Fibroblast of skin of left quadriceps (primary cell): ENCODE results near the gene GLI3.

ENCODE experiments used
- DNase-seq, 2 experiments: peaks; one replicate each; pipeline ENCODE4 v3.0.0-alpha.2; 2013; ENCODE audit warnings: low read depth in 2 of 2

Gene GLI3

DNA sequence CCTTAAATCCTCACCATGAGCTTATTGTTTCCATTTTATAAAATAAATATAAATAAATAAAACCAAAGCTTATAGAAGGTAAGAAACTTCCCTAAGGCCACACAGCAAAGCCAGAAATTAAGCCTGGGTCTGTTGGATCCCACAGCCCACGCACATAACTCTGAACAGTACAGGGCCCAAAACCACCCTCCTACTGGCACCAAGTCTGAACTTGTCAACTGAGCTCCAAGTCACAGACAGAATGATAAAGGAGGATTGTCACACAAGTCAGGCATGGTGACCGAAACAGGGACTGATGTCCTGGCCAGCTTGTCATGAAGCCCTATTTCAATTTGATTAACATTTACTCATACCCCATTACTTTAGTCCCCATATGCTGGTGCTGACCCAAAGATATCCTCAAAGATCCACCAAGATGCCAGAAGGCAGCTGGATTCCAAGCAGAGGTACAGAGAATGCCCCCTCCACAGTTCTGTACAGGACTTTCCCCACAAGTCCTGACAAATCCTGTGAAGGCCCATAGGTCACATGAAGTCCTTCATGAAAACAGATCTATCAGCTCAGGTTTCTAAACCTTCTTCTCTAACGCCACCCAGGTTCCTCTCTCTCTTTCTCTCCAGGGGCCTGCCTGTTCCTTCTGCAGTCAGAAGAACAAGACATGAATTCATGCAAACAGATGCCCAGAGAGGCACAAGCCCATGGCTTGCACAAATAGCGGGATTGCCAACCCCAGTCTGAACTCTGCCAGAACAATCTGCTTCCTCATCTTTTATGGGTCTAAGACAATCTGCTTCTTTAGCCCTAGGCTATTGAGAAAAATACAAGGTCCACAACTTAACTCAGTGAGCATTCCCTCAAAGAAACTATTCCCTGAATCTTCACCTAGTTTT, 60.9 kb downstream of the GLI3 start:
- DNase-seq: no peak

DNA sequence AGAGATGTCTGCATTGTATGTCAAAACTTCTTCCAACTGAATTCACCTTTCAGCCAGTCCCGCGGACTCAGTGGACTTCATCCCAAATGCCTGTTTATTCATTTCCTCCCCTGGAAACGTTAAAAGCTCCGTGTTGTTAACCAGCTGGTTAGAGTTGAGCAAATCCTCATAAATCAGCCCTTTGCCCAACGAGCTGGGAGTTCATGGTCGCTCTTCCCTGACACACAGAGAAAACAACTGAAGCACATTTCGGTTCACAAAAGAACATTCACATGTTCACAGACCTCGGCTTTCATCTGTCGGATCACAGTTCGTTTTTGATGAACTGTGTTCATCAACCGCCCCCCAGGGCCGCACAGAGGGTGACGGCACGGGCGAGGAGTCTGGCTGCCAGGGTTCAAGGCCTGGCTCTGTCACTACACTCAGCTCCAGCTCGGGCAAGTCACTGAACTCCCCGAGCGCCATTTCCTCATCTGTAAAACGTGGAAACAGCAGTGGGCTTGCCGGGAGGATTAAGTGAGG, 62.6 kb downstream of the GLI3 start:
- DNase-seq: no peak

GRCh38 chr7:42170724-42171123, 66.3 kb downstream of the GLI3 start:
- DNase-seq: no peak

DNA sequence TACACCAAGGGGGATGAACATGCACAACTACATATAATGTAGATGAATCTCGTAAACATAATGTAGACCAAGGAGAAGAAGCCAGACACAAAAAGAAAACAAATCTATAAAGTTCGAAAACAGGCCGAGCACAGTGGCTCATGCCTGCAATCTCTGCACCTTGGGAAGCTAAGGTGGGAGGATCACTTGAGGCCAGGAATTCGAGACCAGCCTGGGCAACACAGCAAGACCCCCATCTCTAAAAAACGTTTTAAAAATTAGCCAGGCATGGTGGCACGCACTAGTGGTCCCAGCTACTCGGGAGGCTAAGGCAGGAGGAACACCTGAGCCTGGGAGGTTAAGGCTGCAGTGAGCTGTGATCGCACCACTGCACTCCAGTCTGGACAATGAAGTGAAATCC, 68.5 kb downstream of the GLI3 start:
- no peak for DNase-seq

- DNase-seq: no peak
Observed at GRCh38 chr7:42167631-42168236, 69.3 kb downstream of the GLI3 start.

DNA sequence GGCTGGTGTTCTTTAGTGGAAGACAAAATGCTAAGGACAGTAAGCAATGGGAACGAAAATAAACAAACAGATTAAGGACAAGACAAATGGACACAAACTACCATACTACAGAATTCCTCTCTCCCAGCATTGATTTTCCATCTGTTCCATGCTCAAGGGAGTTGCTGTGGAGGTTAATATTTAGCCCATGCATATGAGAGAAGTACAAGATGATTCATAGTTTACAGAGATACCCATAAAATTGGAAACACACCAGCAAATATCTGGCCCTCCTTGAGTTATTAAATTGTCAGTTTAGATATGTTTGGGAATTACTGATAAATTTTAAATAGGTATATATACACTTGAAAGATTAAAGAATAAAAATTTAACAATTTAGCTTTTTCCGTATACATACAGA, 69.8 kb downstream of the GLI3 start:
- DNase-seq: no peak

DNA sequence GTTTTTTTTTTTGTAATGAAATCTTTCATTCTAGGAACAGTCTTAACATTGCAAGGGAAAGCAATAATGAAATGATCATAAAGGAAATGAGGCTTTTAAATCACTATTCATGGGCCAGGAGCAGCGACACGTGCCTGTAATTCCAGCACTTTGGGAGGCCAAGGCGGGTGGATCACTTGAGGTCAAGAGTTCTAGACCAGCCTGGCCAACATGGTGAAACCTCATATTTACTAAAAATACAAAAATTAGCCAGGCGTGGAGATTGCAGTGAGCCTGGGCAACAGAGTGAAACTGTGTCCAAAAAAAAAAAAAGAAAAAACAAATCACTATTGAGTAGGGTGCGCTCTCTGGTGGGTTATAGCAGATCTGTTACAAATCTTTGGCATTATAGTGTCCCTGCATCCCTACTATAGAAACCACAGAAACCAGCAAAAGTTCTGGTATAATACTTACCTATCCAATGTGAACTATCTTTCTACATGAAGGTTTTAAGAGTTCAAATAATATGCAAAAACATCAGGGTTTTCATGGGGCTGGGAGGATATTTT, 72.1 kb downstream of the GLI3 start:
- no peak for DNase-seq

DNA sequence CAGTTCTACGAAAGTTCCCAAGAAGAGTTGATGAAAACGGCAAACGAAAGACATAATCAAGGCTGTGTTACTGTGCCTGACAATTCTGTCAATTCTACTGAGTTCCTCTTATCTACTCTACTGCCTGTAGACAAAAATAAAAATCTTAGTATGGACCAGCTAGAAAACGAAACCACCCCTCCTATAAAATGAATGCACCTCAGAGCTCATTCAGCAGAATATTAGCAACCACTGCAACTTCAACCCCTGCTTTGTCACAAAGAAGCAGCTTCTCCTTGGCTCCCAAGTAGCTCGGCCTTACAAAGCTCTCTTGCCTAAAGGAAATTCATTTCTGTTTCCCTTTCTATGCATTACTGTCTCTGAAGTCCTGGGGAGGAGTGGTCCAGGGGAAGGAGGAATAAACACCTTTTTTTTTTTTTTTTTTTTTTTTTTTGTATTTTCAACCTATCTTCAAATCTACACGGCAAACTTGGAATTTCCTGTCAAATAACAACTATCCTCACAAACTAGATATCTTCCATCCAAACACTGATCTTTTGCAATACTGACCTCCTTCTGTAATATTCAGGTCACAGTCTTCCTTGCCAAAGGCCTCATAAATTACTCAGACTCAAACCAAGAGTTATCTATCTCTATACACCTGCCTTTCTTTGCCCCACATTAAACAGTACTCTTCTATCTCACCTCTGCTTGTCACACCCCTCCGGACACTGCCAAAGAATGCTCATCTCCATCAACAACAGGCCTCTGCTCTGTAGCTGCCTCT, 74.3 kb downstream of the GLI3 start:
- no peak for DNase-seq

DNA sequence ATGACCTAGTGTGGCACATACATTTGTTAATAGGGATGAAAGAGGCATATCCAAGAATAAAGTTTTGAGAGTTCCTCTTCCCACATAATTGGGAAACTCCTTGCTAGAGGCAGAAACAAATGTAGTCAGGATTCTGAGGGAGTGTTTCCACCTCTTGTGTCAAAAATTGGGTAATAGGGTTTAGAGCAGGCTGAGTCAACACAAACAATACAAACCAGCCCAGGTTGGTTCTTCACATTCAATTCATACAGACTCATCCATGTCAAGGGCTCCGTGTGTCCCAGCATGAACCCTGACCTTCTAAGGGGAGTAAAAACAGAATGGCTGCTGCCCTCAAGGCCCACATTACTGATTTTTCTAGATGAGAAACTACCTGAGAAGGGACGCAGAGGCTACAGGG, 75.3 kb downstream of the GLI3 start:
- DNase-seq: no peak

- no peak for DNase-seq
Observed at GRCh38 chr7:42161110-42161509, 75.9 kb downstream of the GLI3 start.

DNA sequence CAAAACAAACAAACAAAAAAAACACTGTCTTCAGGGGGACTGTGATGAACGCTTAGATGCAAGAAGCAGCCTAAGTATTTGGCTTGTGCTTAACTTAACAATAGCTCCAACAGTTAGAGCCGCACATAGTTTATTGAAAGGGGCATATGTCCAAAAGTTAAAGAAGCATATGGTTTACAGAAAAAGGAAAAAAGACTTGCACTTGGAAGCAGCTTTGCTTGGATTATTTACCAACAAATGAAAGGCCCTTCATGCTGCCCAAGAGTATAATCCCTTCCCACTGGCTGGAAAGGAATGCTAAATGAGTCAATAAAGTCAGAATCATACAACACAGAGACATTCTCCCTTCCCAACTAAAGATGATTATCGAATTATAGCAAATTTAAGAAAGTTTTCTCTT, 77.9 kb downstream of the GLI3 start:
- no peak for DNase-seq

DNA sequence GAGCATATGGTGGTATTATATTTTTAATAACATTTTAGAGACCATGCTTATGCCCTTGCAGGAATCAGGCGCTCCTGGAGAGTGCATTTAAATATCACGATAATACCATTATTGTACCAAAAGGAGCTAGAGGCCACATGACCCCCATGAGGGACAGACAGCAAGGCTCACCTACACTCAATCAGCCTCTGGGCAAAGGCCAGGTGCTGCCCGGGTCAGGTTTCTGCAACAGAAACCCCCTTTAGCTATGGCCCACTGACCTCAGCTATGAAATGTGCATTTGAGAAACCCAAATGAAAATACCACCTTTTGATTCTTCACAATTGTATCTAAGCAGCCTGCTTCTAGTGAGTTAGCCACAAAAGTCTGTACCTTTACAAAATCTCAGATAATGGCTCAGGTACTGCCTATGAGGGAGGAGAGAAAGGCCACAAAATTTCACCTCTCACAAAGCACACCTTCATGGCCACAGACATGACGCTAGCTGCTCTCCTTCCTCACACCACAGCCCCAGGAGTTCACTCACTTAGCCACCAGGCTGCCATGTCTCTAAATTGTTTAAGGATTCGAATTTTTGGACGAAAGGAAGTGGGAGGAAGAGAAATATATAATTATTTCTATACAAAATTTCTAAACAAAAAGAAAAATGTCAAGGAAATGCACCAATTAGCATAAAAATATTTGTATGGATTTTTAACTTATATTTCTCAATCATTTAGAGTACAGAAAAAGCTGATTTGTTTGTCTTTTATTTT, 79.9 kb downstream of the GLI3 start:
- DNase-seq: no peak

DNA sequence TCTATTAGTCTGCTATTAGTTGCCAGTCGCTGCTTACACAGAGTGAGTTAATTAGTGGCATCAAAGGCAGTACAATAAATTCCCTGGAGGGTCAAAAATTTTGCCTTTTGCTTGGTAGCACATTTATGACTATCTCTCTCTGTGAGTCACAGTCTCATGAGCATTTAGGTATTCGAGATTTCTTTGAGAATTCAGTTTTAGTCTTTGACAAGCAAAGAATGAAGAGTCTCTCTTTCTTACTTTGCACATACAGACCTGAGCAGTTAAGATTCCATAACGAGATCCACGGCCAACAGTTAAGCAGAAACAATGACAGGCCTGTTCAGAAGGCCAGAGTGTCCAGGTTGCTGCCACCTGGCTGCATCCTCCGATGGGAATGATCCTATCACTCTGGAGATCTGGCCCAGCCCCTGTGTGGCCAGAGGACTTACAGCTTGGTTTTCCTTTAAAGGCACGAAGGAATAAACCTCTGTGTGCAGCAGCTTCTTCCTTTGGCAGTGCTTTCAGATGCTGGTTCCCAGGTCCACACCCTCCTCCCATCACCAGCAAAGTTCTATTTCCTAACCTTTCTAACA, 80.6 kb downstream of the GLI3 start:
- peak; percentile 62 for DNase-seq

GRCh38 chr7:42155584-42156290, 81.3 kb downstream of the GLI3 start:
- DNase-seq: no peak

DNA sequence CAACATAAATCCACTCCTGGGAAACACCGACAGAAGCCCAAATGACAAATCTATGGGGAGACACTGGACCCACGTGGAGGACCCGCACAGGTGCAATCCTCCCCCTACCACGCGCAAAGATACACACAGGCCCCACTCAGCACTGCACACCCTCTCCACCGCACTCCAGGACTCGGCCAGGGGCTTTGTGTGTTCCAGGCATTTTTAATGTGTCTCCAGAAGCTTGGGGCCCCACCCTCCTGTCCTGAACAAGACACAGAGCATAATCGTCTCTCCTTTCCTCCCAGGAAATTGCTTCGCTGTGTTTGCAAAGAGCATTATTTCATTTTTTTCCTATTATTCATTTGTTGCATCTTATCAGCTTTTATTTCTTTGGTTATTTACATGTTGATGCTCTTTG, 82.8 kb downstream of the GLI3 start:
- DNase-seq: no peak

DNA sequence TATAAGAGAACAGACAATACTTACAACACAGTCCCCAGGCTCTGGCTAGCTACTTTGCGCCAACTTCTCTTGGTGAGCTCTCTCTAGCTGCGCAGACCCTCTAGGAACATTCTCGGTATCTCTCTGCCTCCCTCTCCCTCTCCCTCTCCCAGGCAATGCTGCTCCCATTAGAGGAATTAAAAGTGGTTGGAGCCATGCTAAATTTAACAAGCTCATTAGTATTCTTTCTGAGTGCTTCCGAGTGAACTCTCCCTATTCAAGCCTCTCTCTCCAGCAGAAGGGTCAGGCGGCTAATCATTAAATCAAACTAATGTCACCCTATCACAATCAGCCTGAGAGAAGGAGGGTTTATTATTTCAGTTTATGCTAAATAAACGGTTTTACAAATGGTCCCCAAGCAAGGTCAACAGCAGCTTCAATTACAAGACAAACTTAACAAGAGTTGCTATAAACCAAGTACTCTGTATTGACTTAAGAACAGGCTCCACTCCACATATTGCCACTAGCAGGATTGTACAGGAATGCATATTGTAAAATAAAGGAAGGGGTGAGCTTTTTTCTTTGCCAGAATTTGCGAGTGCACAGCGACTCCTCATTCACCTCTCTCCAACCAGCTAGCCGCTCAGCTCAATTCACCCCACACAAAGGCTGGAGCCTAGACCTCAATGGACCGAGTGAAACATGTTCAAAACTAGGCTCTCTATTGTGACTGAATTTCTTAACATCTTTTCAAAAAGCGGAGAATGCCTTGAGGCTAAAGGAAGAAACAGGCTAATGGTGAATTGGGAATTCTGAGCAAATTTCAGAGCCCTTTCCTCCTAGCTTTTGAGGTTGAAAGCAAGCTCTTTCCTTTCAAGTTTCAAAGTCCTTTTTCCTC, 84.4 kb downstream of the GLI3 start:
- DNase-seq: no peak

GRCh38 chr7:42151309-42151708, 85.7 kb downstream of the GLI3 start:
- DNase-seq: no peak

GRCh38 chr7:42145539-42145938, 91.5 kb downstream of the GLI3 start:
- no peak for DNase-seq

GRCh38 chr7:42144604-42145003, 92.4 kb downstream of the GLI3 start:
- peak; percentile 75 to 78 for DNase-seq
